ENCODE results near the gene KDM3A. TPM values are rescaled to one million over a fixed set of nuclear protein-coding genes. Genes with fewer than 3 reads are reported as not detected.

Gene KDM3A
- total and polyA plus RNA-seq, 2 experiments from 2014 or later, result 8.9 to 21.8 TPM

GRCh38 chr2:86455181-86455580 lies 14.0 kb downstream of the KDM3A start:
- no peak overlapping the region for H2AFZ ChIP-seq
- H3K4me2 ChIP-seq, result no peak overlapping the region
- peaks cover 4% of the 10 kb centered on the region; the same call in 1 of the 2 replicates for H4K20me1 ChIP-seq (replicated peaks; ENCODE audit: insufficient read depth)
- H3K4me1 ChIP-seq (ENCODE audit: insufficient read depth), result no peaks in the 10 kb centered on the region
- no peak overlapping the region for H3K27ac ChIP-seq (ENCODE audit: low read depth)
- H3K4me1 Mint-ChIP-seq, result peaks cover 2% of the 10 kb centered on the region; the same call in 1 of the 3 replicates
- H3K27me3 Mint-ChIP-seq (ENCODE audit: insufficient read depth, low read depth, poor library complexity), result peaks cover 1% of the 10 kb centered on the region
- H3K4me3 ChIP-seq, result no peak overlapping the region
- H3K36me3 ChIP-seq (ENCODE audit: insufficient read depth), result peaks cover 17% of the 10 kb centered on the region; the same call in 1 of the 2 replicates
- ATAC-seq (no peak), DNase-seq (ENCODE audit: low spot score) (no peak)
- no peaks in the 10 kb centered on the region for H3K27me3 ChIP-seq (ENCODE audit: insufficient read depth)
- H3K79me2 ChIP-seq (replicated peaks; ENCODE audit: insufficient read depth), result no peaks in the 10 kb centered on the region
- H3K27ac Mint-ChIP-seq, result no peak overlapping the region
- H3K36me3 Mint-ChIP-seq (ENCODE audit: low read depth), result peaks cover 36% of the 10 kb centered on the region
- no peaks in the 10 kb centered on the region for H3K9me2 ChIP-seq (ENCODE audit: insufficient read depth)
- H3K4me3 Mint-ChIP-seq, result no peak overlapping the region
- no peak for TF ChIP-seq CREB1 (CRISPR knock-in tag; IDR thresholded peaks at IDR 0.05; ENCODE audit: low read depth)
- no peaks in the 10 kb centered on the region for H3F3A ChIP-seq (replicated peaks; ENCODE audit: low read depth)
- no peaks in the 10 kb centered on the region for H3K9me3 Mint-ChIP-seq

GRCh38 chr2:86461042-86461743 lies 20.0 kb downstream of the KDM3A start:
- no peaks in the 10 kb centered on the region; the same call in 1 of the 2 replicates for H4K20me1 ChIP-seq (replicated peaks; ENCODE audit: insufficient read depth)
- peaks cover 24% of the 10 kb centered on the region for H3K36me3 ChIP-seq (ENCODE audit: insufficient read depth)
- H3K27ac ChIP-seq (ENCODE audit: low read depth), result no peak overlapping the region
- H3K9me2 ChIP-seq (ENCODE audit: insufficient read depth), result 0 out of 2 replicates have a peak, but pooled peaks cover 5% of the 10 kb centered on the region
- Mint-ChIP-seq H3K4me3 (no peak overlapping the region), H3K27me3 (ENCODE audit: insufficient read depth, low read depth, poor library complexity) (no peaks in the 10 kb centered on the region), H3K27ac (no peak overlapping the region), H3K4me1 (no peaks in the 10 kb centered on the region), H3K9me3 (no peaks in the 10 kb centered on the region), H3K36me3 (ENCODE audit: low read depth) (peaks cover 33% of the 10 kb centered on the region)
- no peaks in the 10 kb centered on the region for H3F3A ChIP-seq (replicated peaks; ENCODE audit: low read depth)
- TF ChIP-seq EZH2phosphoT487 (IDR thresholded peaks at IDR 0.05; ENCODE audit: unreplicated experiment), result no peak
- no peaks in the 10 kb centered on the region for H3K79me2 ChIP-seq (replicated peaks; ENCODE audit: insufficient read depth)
- H2AFZ ChIP-seq, result no peak overlapping the region
- H3K27me3 ChIP-seq (ENCODE audit: insufficient read depth), result no peaks in the 10 kb centered on the region
- DNase-seq (ENCODE audit: low spot score) (no peak), ATAC-seq (no peak)
- H3K4me2 ChIP-seq, result no peak overlapping the region
- no peak overlapping the region for H3K4me3 ChIP-seq
- no peaks in the 10 kb centered on the region for H3K4me1 ChIP-seq (ENCODE audit: insufficient read depth)

DNA sequence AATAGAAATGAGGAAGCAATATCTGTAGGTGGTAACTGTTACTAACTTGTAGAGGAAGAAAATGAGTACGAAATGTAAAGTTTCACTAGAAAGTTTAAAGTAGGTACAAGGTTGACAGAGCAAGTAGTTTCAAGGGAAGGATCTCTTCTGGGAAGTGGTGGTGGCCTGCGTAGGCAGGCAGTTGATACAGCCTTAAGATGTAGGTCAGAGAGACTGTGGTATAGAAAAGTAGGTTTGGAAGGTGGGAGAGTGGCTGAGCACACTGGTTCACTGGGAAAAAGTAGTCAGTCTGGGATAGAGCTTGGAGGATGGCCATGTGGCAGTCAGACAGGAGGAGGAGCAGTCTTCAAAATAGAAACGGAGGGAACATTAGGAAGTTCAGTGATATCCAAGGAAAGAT lies 23.5 kb downstream of the KDM3A start:
- no peak overlapping the region for H2AFZ ChIP-seq
- H3K4me3 Mint-ChIP-seq, result no peak overlapping the region; the same call in 2 of the 3 replicates
- DNase-seq (ENCODE audit: low spot score) (no peak), ATAC-seq (no peak)
- H3K36me3 ChIP-seq (ENCODE audit: insufficient read depth), result peaks cover 37% of the 10 kb centered on the region
- H3K9me2 ChIP-seq (ENCODE audit: insufficient read depth), result 0 out of 2 replicates have a peak, but pooled peaks cover 5% of the 10 kb centered on the region
- H4K20me1 ChIP-seq (replicated peaks; ENCODE audit: insufficient read depth), result no peaks in the 10 kb centered on the region; the same call in 1 of the 2 replicates
- H3F3A ChIP-seq (replicated peaks; ENCODE audit: low read depth), result no peaks in the 10 kb centered on the region
- H3K27ac Mint-ChIP-seq, result no peak overlapping the region
- no peaks in the 10 kb centered on the region for H3K4me1 ChIP-seq (ENCODE audit: insufficient read depth)
- H3K9me3 Mint-ChIP-seq, result no peaks in the 10 kb centered on the region
- H3K27me3 ChIP-seq (ENCODE audit: insufficient read depth), result no peaks in the 10 kb centered on the region
- peaks cover 35% of the 10 kb centered on the region for H3K36me3 Mint-ChIP-seq (ENCODE audit: low read depth)
- H3K79me2 ChIP-seq (replicated peaks; ENCODE audit: insufficient read depth), result no peaks in the 10 kb centered on the region
- H3K4me1 Mint-ChIP-seq, result no peaks in the 10 kb centered on the region
- no peak overlapping the region for H3K4me3 ChIP-seq
- H3K27me3 Mint-ChIP-seq (ENCODE audit: insufficient read depth, low read depth, poor library complexity), result no peaks in the 10 kb centered on the region
- H3K27ac ChIP-seq (ENCODE audit: low read depth), result no peak overlapping the region
- H3K4me2 ChIP-seq, result no peak overlapping the region
- TF ChIP-seq EZH2phosphoT487 (IDR thresholded peaks at IDR 0.05; ENCODE audit: unreplicated experiment) (no peak), POLR2AphosphoS5 (IDR thresholded peaks at IDR 0.05; ENCODE audit: low read depth) (no peak), STAT1 (IDR thresholded peaks at IDR 0.05; ENCODE audit: unreplicated experiment) (no peak), ZNF331 (CRISPR knock-in tag; IDR thresholded peaks at IDR 0.05; ENCODE audit: low read depth) (no peak), CREB1 (CRISPR knock-in tag; IDR thresholded peaks at IDR 0.05; ENCODE audit: low read depth) (no peak)
- TF ChIP-seq, protein P1, sequence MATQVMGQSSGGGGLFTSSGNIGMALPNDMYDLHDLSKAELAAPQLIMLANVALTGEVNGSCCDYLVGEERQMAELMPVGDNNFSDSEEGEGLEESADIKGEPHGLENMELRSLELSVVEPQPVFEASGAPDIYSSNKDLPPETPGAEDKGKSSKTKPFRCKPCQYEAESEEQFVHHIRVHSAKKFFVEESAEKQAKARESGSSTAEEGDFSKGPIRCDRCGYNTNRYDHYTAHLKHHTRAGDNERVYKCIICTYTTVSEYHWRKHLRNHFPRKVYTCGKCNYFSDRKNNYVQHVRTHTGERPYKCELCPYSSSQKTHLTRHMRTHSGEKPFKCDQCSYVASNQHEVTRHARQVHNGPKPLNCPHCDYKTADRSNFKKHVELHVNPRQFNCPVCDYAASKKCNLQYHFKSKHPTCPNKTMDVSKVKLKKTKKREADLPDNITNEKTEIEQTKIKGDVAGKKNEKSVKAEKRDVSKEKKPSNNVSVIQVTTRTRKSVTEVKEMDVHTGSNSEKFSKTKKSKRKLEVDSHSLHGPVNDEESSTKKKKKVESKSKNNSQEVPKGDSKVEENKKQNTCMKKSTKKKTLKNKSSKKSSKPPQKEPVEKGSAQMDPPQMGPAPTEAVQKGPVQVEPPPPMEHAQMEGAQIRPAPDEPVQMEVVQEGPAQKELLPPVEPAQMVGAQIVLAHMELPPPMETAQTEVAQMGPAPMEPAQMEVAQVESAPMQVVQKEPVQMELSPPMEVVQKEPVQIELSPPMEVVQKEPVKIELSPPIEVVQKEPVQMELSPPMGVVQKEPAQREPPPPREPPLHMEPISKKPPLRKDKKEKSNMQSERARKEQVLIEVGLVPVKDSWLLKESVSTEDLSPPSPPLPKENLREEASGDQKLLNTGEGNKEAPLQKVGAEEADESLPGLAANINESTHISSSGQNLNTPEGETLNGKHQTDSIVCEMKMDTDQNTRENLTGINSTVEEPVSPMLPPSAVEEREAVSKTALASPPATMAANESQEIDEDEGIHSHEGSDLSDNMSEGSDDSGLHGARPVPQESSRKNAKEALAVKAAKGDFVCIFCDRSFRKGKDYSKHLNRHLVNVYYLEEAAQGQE (IDR thresholded peaks at IDR 0.05; ENCODE audit: unreplicated experiment), result no peak
